ENCODE results near the gene UBE2E3.

GRCh38 chr2:180934911-180935310, 45.5 kb upstream of the UBE2E3 start:
- TF ChIP-seq CTCF (conservative IDR thresholded peaks at IDR 0.05) (no peak), ZFX (IDR thresholded peaks at IDR 0.05) (no peak)

Data from C4-2B (cell line).